ENCODE data around the gene FBF1.

- TF ChIP-seq EP300 (IDR thresholded peaks at IDR 0.05) (no peak), POLR2A (IDR thresholded peaks at IDR 0.05) (no peak)
- TF ChIP-seq, protein P1, sequence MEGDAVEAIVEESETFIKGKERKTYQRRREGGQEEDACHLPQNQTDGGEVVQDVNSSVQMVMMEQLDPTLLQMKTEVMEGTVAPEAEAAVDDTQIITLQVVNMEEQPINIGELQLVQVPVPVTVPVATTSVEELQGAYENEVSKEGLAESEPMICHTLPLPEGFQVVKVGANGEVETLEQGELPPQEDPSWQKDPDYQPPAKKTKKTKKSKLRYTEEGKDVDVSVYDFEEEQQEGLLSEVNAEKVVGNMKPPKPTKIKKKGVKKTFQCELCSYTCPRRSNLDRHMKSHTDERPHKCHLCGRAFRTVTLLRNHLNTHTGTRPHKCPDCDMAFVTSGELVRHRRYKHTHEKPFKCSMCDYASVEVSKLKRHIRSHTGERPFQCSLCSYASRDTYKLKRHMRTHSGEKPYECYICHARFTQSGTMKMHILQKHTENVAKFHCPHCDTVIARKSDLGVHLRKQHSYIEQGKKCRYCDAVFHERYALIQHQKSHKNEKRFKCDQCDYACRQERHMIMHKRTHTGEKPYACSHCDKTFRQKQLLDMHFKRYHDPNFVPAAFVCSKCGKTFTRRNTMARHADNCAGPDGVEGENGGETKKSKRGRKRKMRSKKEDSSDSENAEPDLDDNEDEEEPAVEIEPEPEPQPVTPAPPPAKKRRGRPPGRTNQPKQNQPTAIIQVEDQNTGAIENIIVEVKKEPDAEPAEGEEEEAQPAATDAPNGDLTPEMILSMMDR (IDR thresholded peaks at IDR 0.05), result peak in 1 of 3 donors; percentile 14
These were observed 76.4 kb downstream of the FBF1 start for GRCh38 chr17:75864448-75864871.
